ENCODE measurements around the gene SUN2. TPM values are rescaled to one million over a fixed set of nuclear protein-coding genes. Genes with fewer than 3 reads are reported as not detected.
A peak's percentile ranks its signal among the peaks of the same experiment; 100 is the strongest.

The SUN2 gene
- total and polyA plus RNA-seq, 2 donors (not counting 3 experiments of a cell fraction or from before 2014, with no cell fraction given) = 76.7 to 133 TPM

DNA sequence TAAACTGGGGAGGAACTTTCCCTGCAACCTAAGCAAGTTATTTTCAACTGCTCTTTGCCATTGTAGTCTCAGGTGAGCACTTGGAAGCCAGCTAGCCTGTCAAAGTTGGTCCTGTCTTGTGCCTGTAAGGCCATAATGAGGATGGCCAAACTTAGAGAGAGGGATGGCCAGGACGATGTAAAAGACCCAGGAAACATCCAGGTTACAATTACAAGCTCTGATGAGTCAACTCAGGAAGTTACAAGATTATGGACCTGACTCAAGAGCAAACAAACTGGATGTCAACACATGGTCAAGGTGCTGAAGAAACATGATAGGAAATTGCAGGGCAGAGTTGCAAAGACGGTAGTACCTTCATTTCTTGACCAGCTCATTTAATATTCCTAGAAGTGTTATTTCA, 48.5 kb downstream of the SUN2 start:
- Histone ChIP-seq H3K79me2 (ENCODE audit: control insufficient read depth, insufficient read depth, low read length) (peaks cover 62% of the 10 kb centered on the region), H3K27ac (ENCODE audit: insufficient read depth, low read depth, low read length) (peak overlapping the region; percentile 67)
- CTCF ChIA-PET = interaction anchor here (1.7 to 3.3 kb wide), 4 partner anchors 10 to 25 kb away, joined by 5 to 19 read pairs (median 10); no protein-coding TSS in a partner anchor

More for the DNA sequence above, 48.5 kb downstream of the SUN2 start:
- Histone ChIP-seq H3K9me3 (replicated peaks; ENCODE audit: control insufficient read depth, insufficient read depth, low read length) (no peaks in the 10 kb centered on the region), H3K27me3 (ENCODE audit: control insufficient read depth in 2 of 2, insufficient read depth in 2 of 2, low read length in 2 of 2) (no peaks in the 10 kb centered on the region), H3K9ac (replicated peaks; ENCODE audit: extremely low read depth, insufficient read depth, low read length) (no peak overlapping the region), H2AFZ (ENCODE audit: low read depth, low read length) (no peak overlapping the region), H4K20me1 (replicated peaks; ENCODE audit: control insufficient read depth, extremely low read depth, insufficient read depth, low read length) (peaks cover 7% of the 10 kb centered on the region), H3K4me3 (replicated peaks in 1 of 3; ENCODE audit: insufficient read depth in 1 of 3, low read depth in 1 of 3, low read length in 3 of 3) (peak overlapping the region; percentile 84 to 95 (median 89)), H3K9me1 (replicated peaks; ENCODE audit: control insufficient read depth, extremely low read depth, insufficient read depth, low read length) (no peaks in the 10 kb centered on the region), H3K4me2 (ENCODE audit: insufficient read depth, low read length) (peak overlapping the region; percentile 97), H3K36me3 (ENCODE audit: control insufficient read depth in 2 of 2, extremely low read depth in 1 of 2, insufficient read depth in 2 of 2, low read length in 2 of 2) (no peaks in the 10 kb centered on the region), H3K4me1 (ENCODE audit: control insufficient read depth, extremely low read depth, insufficient read depth, low read length) (peaks cover 28% of the 10 kb centered on the region)
- TF ChIP-seq EZH2 (IDR thresholded peaks at IDR 0.05; ENCODE audit: borderline replicate concordance, low read depth, low read length, severe bottlenecking) = no peak
- TF ChIP-seq FOS (IDR thresholded peaks at IDR 0.05; ENCODE audit: borderline replicate concordance, insufficient read depth, low read length) = no peak
- no peak for TF ChIP-seq GATA2 (IDR thresholded peaks at IDR 0.05; ENCODE audit: insufficient read depth, insufficient read length, low read depth, low read length)
- no peak for TF ChIP-seq JUN (IDR thresholded peaks at IDR 0.05; ENCODE audit: borderline replicate concordance, insufficient read depth, insufficient read length, low read depth)
- no peak for TF ChIP-seq POLR2AphosphoS5 (IDR thresholded peaks at IDR 0.05; ENCODE audit: insufficient read depth, low read depth, low read length)
- TF ChIP-seq, protein P1, sequence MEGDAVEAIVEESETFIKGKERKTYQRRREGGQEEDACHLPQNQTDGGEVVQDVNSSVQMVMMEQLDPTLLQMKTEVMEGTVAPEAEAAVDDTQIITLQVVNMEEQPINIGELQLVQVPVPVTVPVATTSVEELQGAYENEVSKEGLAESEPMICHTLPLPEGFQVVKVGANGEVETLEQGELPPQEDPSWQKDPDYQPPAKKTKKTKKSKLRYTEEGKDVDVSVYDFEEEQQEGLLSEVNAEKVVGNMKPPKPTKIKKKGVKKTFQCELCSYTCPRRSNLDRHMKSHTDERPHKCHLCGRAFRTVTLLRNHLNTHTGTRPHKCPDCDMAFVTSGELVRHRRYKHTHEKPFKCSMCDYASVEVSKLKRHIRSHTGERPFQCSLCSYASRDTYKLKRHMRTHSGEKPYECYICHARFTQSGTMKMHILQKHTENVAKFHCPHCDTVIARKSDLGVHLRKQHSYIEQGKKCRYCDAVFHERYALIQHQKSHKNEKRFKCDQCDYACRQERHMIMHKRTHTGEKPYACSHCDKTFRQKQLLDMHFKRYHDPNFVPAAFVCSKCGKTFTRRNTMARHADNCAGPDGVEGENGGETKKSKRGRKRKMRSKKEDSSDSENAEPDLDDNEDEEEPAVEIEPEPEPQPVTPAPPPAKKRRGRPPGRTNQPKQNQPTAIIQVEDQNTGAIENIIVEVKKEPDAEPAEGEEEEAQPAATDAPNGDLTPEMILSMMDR (IDR thresholded peaks at IDR 0.05; ENCODE audit: extremely low read depth in 1 of 2, insufficient read depth in 1 of 2, low read depth in 1 of 2, low read length in 2 of 2) = no peak
- TF ChIP-seq, protein P2, sequence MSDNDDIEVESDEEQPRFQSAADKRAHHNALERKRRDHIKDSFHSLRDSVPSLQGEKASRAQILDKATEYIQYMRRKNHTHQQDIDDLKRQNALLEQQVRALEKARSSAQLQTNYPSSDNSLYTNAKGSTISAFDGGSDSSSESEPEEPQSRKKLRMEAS (IDR thresholded peaks at IDR 0.05; ENCODE audit: insufficient read depth, insufficient read length) = no peak
- no peak for TF ChIP-seq MYC (IDR thresholded peaks at IDR 0.05; ENCODE audit: low read depth, low read length)
- TF ChIP-seq POLR2A (IDR thresholded peaks at IDR 0.05; ENCODE audit: low read depth, low read length) = no peak
- POLR2A ChIA-PET = no interaction called here
- FAIRE-seq (peak; percentile 46), DNase-seq (ENCODE audit: low read depth, low spot score) (peak; percentile 23)
- intact Hi-C loops (cut with micrococcal nuclease) (loop anchor here (10.0 kb wide), 1 partner anchor 203 kb away; the partner anchor contains the start of gene DDX17), dilution Hi-C loops (cut with MboI; ENCODE audit: extremely low pct_ligation_motif_present, low sequenced_read_pairs) (no loop called here)
- TSS peak; percentile 35 for BruUV-seq (replicated peaks)
